Gastroesophageal sphincter (tissue), 3 donors: ENCODE data around the gene UBQLN4.
A peak's percentile ranks its signal among the peaks of the same experiment; 100 is the strongest.

Experiments used
- CTCF ChIP-seq, 4 experiments: fragments of 200-600 bp in 2 of 4; fragments of 450-650 bp in 2 of 4; sonication (generic) in 1 of 4; IDR thresholded peaks; one replicate each; pipeline ENCODE4 v1.5.1; 2017 to 2019; ENCODE audit warnings: antibody characterized with exemption in 4 of 4, mild to moderate bottlenecking in 2 of 4, moderate library complexity in 2 of 4
- EP300 ChIP-seq: sonication (generic); formaldehyde crosslinking; IDR thresholded peaks from one replicate; pipeline ENCODE4 v1.6.1; 2017; ENCODE audit warnings: antibody characterized with exemption, mild to moderate bottlenecking
- POLR2A ChIP-seq, 2 donors: fragments of 450-650 bp; IDR thresholded peaks; one replicate each; pipeline ENCODE4 v1.6.1; 2017; ENCODE audit warnings: antibody characterized with exemption in 2 of 2, mild to moderate bottlenecking in 2 of 2, moderate library complexity in 1 of 2
- POLR2AphosphoS5 ChIP-seq: sonication (generic); formaldehyde crosslinking; IDR thresholded peaks from one replicate; pipeline ENCODE4 v1.6.1; 2017; ENCODE audit warnings: antibody characterized with exemption

- TF ChIP-seq CTCF (IDR thresholded peaks at IDR 0.05) (peak; percentile 80 to 90 (median 88)), POLR2A (IDR thresholded peaks at IDR 0.05) (no peak), EP300 (no peak), POLR2AphosphoS5 (no peak)
Measured at GRCh38 chr1:156090840-156091188, 37.2 kb upstream of the UBQLN4 start.
